ENCODE data around the gene TCP11L1. TPM values are rescaled to one million over a fixed set of nuclear protein-coding genes. Genes with fewer than 3 reads are reported as not detected.
"Not testable (repeated sequence)": the region's sequence is repeated elsewhere in the genome, so short reads cannot be mapped to it uniquely, and the experiment has no call there.

TCP11L1 gene
- total RNA-seq, 2 experiments from 2014 or later = 17.2 to 21.0 TPM

DNA sequence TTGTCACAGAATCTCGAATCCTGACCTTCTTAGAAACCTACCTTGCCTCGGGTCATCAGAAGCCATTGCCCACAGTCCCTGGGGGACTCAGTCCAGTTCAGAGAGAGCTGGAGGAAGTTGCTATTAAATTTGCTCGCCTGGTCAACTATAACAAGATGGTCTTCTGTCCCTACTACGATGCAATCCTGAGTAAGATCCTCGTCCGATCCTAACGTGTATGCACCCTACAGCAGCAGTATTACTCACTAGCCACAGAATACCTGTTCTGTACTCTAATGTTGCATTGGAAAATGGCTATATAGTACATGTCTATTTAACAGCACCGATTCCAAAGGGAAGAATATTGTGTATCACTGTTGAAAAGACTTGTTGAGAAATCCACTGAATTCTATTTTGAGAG, 33.1 kb downstream of the TCP11L1 start:
- Mint-ChIP-seq H3K9me3 (ENCODE audit: insufficient read depth) (no peaks in the 10 kb centered on the region), H3K4me3 (no peak overlapping the region), H3K36me3 (ENCODE audit: low read depth) (peaks cover 56% of the 10 kb centered on the region), H3K27ac (no peak overlapping the region), H3K4me1 (ENCODE audit: low read depth) (no peaks in the 10 kb centered on the region), H3K27me3 (ENCODE audit: low read depth) (no peaks in the 10 kb centered on the region)
- CTCF ChIA-PET = no interaction called here
- POLR2A ChIA-PET = no interaction called here
- no peak for ATAC-seq
- DNase-seq = no peak

DNA sequence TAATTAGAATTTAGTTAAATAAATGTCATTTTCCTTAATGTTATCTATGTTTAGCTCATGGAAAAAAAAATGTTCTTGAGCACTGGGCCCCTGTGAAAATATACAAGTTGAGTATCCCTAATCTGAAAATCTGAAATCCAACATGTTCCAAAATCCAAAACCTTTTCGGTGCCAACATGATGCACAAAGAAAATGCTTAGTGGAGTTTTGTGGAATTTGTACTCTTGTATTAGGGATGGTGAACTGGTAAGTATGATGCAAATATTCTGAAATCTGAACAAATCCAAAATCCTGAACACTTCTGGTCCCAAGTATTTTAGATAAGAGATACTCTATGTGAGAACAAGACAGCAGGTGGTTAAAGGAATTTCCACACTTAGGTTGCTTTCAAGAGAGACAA, 44.5 kb downstream of the TCP11L1 start:
- H3K4me3 Mint-ChIP-seq = no peak overlapping the region
- ChIA-PET CTCF (no interaction called here), POLR2A (no interaction called here)
- H3K36me3 Mint-ChIP-seq (ENCODE audit: low read depth) = peaks cover 39% of the 10 kb centered on the region
- H3K4me1 Mint-ChIP-seq (ENCODE audit: low read depth) = no peaks in the 10 kb centered on the region
- no peaks in the 10 kb centered on the region for H3K27me3 Mint-ChIP-seq (ENCODE audit: low read depth)
- H3K27ac Mint-ChIP-seq = no peak overlapping the region
- H3K9me3 Mint-ChIP-seq (ENCODE audit: insufficient read depth) = no peaks in the 10 kb centered on the region
- ATAC-seq (no peak), DNase-seq (no peak)

DNA sequence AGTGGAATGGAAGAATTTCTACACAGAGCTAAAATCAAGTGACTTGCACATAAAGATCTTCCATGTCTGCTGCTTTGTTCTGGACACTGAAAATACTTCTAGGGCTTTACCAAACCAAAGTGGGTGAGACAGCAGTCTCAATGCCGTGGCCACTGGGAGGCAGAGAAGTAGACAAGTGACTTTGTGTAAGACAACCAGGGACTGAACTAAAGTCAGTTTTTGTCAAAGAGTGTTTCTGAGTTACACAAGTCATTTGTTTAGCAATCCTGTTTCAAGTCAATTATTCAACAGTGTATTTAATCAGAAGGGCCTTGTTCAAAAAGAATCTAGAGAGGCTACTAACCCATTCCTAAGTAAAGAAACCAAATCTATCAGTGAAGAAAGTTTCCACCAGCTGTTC, 46.6 kb downstream of the TCP11L1 start:
- Mint-ChIP-seq H3K4me1 (ENCODE audit: low read depth) (no peaks in the 10 kb centered on the region), H3K36me3 (ENCODE audit: low read depth) (peaks cover 45% of the 10 kb centered on the region), H3K27me3 (ENCODE audit: low read depth) (no peaks in the 10 kb centered on the region), H3K9me3 (ENCODE audit: insufficient read depth) (no peaks in the 10 kb centered on the region), H3K4me3 (no peak overlapping the region), H3K27ac (no peak overlapping the region)
- ATAC-seq (no peak), DNase-seq (no peak)
- ChIA-PET POLR2A (no interaction called here), CTCF (interaction anchor here (1.3 to 1.4 kb wide), 2 partner anchors 19 to 21 kb away, joined by 3 read pairs; no protein-coding TSS in a partner anchor)

DNA sequence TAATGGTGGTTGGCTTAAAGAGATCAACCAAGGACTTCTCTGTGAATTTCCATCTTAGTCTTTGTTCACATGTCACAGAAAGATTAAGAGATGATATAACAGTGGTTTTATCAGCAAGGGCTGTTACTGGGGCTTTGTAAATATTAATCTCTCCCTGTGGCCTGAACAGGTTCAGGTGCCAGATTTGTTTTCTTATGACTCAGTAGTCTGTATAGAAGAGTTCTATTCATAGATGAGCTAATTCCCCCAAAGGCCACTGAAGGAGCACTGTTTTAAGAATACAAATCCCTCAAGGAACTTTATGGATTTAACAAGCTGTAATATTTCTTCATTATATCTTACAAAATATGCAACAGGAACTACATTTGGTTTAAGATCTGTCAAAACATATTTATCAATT, 50.4 kb downstream of the TCP11L1 start:
- no peak overlapping the region for H3K27ac Mint-ChIP-seq
- peaks cover 36% of the 10 kb centered on the region for H3K36me3 Mint-ChIP-seq (ENCODE audit: low read depth)
- no peaks in the 10 kb centered on the region for H3K27me3 Mint-ChIP-seq (ENCODE audit: low read depth)
- ChIA-PET CTCF (no interaction called here), POLR2A (interaction anchor here (0.7 kb wide), 1 partner anchor 102 kb away, joined by 3 read pairs; no protein-coding TSS in a partner anchor)
- ATAC-seq (no peak), DNase-seq (no peak)
- H3K4me1 Mint-ChIP-seq (ENCODE audit: low read depth) = no peaks in the 10 kb centered on the region
- no peaks in the 10 kb centered on the region for H3K9me3 Mint-ChIP-seq (ENCODE audit: insufficient read depth)
- no peak overlapping the region for H3K4me3 Mint-ChIP-seq

DNA sequence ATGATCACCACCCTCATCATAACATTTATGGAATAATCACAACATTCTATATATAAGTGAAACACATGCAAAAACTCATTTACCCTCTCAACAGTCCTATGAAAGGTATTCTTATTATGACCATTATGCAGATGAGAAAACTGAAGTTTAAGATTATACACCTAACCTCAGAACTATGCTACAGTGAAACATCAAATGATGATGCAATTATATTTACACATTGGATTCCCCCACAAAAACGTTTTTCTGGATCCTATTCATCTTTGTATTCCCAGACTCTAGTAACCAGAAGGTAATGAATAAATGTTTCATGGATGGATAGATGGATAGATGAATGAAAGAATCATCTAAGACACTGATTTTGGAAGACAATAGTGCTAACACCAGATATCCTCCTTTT, 54.8 kb downstream of the TCP11L1 start:
- no peaks in the 10 kb centered on the region for H3K9me3 Mint-ChIP-seq (ENCODE audit: insufficient read depth)

DNA sequence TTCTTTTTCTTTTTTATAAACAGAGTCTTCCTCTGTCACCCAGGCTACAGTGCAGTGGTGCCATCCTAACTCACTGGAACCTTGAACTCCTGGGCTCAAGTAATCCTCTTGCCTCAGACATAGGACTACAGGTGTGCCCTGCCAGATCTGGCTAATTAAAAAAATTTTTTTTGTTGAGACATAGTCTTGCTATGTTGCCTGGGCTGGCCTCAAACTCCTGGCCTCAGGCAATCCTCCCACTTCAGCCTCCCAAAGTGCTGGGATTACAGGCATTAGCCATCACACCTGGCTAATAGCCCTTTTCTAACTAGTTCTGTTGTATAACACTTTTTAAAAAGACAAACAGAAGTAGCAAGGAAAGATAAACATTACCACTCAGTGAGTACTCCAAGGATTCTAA, 64.5 kb downstream of the TCP11L1 start:
- DNase-seq (no peak), ATAC-seq (no peak)
- Mint-ChIP-seq H3K4me1 (ENCODE audit: low read depth) (no peaks in the 10 kb centered on the region), H3K27me3 (ENCODE audit: low read depth) (no peaks in the 10 kb centered on the region), H3K36me3 (ENCODE audit: low read depth) (peaks cover 29% of the 10 kb centered on the region), H3K9me3 (ENCODE audit: insufficient read depth) (no peaks in the 10 kb centered on the region), H3K4me3 (no peak overlapping the region), H3K27ac (no peak overlapping the region)
- POLR2A ChIA-PET = no interaction called here
- CTCF ChIA-PET = no interaction called here

More for the DNA sequence above, 54.8 kb downstream of the TCP11L1 start:
- ChIA-PET POLR2A (interaction anchor here (0.7 kb wide), 1 partner anchor 715 kb away, joined by 3 read pairs; no protein-coding TSS in a partner anchor), CTCF (no interaction called here)
- ATAC-seq (no peak), DNase-seq (no peak)
- Mint-ChIP-seq H3K4me3 (no peak overlapping the region), H3K36me3 (ENCODE audit: low read depth) (peaks cover 26% of the 10 kb centered on the region), H3K4me1 (ENCODE audit: low read depth) (no peaks in the 10 kb centered on the region), H3K27me3 (ENCODE audit: low read depth) (no peaks in the 10 kb centered on the region), H3K27ac (no peak overlapping the region)

DNA sequence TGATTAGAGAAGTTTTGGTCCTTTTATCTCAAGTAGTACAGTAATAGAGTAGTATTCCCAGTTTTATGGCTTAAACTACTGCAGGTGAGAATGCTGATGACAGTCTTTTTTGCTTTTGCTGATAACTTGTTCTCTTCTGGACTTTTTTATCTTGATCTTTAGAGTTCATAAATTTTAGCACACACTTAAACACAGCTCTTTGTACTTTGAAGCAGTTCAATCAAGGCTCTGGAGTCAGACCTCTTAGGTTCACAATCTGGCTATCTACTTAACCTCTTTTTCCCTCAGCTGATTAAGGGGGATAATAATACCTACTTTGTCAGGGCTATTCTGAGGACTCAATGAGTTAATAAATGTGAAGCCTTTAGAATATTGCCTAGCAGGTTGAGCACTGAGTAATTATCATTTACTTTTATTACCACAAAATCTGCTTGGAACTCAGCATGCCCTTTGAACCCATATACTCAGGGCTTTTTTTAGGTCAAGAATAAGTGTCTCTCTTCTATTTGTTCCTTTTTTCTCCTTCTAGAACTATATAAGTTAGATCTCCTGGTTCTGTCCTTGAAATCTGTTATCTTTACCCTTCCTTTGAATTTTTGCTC, 70.0 kb downstream of the TCP11L1 start:
- peaks cover 10% of the 10 kb centered on the region for H3K36me3 Mint-ChIP-seq (ENCODE audit: low read depth)
- DNase-seq = no peak
- no peak overlapping the region for H3K27ac Mint-ChIP-seq
- no peaks in the 10 kb centered on the region for H3K4me1 Mint-ChIP-seq (ENCODE audit: low read depth)
- ChIA-PET CTCF (interaction anchor here (1.9 kb wide), 1 partner anchor 44 kb away, joined by 7 read pairs; no protein-coding TSS in a partner anchor), POLR2A (no interaction called here)
- H3K27me3 Mint-ChIP-seq (ENCODE audit: low read depth) = no peaks in the 10 kb centered on the region
- no peak overlapping the region for H3K4me3 Mint-ChIP-seq
- no peaks in the 10 kb centered on the region for H3K9me3 Mint-ChIP-seq (ENCODE audit: insufficient read depth)
- ATAC-seq = no peak

DNA sequence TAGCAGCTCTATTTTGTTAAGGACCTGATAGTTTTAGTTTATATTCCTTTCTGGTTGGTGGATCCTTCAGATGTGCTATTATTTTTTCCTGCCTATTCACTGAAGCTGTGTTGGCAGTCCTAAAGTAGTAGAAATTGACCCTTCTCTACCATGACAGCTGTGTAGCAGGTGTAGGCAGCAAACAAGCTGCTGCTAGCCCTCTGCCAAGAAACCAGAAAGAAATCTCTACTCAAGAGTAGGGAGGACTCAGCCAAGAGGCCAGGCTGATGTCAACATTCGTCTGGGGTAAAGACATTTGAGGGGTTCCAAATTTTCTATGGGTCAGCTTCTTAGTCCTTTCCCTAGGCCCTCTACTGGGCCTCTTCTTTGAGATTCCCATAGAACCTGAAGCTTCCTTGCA, 70.7 kb downstream of the TCP11L1 start:
- Mint-ChIP-seq H3K36me3 (ENCODE audit: low read depth) (peaks cover 10% of the 10 kb centered on the region), H3K4me3 (no peak overlapping the region), H3K27ac (no peak overlapping the region), H3K27me3 (ENCODE audit: low read depth) (no peaks in the 10 kb centered on the region), H3K4me1 (ENCODE audit: low read depth) (no peaks in the 10 kb centered on the region), H3K9me3 (ENCODE audit: insufficient read depth) (no peaks in the 10 kb centered on the region)
- CTCF ChIA-PET = no interaction called here
- DNase-seq (no peak), ATAC-seq (no peak)
- POLR2A ChIA-PET = no interaction called here

DNA sequence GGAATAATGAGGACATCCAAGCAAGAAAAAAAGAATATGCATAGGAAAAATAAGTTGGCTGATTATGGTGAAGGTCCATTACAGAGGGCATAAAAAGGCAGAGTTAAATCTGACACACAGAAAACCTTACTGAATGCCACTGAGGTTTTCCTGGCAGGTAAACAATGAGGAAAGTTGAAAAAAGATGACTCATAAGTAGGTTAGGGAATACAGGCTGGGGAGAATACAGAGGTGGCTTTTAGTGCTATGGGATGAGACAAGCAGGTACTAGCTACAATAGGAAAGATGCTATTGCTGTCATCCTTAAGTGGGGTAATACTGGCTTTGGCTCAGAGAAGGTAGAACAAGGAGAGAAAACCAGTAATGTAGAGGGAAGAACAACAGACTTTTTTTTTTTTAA, 77.2 kb downstream of the TCP11L1 start:
- no peak overlapping the region for H3K27ac Mint-ChIP-seq
- ATAC-seq (no peak), DNase-seq (no peak)
- no peaks in the 10 kb centered on the region for H3K4me1 Mint-ChIP-seq (ENCODE audit: low read depth)
- H3K4me3 Mint-ChIP-seq = no peak overlapping the region
- no peaks in the 10 kb centered on the region for H3K9me3 Mint-ChIP-seq (ENCODE audit: insufficient read depth)
- ChIA-PET CTCF (no interaction called here), POLR2A (no interaction called here)
- H3K36me3 Mint-ChIP-seq (ENCODE audit: low read depth) = peaks cover 1% of the 10 kb centered on the region
- no peaks in the 10 kb centered on the region for H3K27me3 Mint-ChIP-seq (ENCODE audit: low read depth)

DNA sequence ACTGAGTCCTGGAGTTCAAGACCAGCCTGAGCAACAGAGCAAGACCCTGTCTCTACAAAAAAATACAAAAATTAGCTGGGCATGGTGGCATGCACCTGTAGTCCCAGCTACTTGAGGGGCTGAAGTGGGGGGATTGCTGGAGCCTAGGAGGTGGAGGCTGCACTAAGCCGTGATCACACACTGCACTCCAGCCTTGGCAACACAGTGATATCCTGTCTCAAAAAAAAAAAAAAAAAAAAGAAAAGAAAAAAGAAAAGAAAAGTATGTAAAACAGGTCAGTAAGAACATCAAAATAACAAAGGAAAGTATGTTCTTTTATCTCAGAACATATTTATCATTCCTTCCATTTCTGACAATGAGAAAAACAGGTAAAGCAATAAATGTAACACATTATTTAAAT, 83.3 kb downstream of the TCP11L1 start:
- CTCF ChIA-PET; ATAC-seq; H3K4me3 Mint-ChIP-seq; POLR2A ChIA-PET; H3K27ac Mint-ChIP-seq; H3K9me3 Mint-ChIP-seq (ENCODE audit: insufficient read depth); H3K4me1 Mint-ChIP-seq (ENCODE audit: low read depth); DNase-seq; H3K27me3 Mint-ChIP-seq (ENCODE audit: low read depth): not testable (repeated sequence)
- peaks cover 15% of the 10 kb centered on the region for H3K36me3 Mint-ChIP-seq (ENCODE audit: low read depth)

Other genes with a start within 250 kb of the TCP11L1 start
- gene CCDC73, start 244.9 kb upstream of the TCP11L1 start, total RNA-seq = not detected
- gene PRRG4, start 209.6 kb upstream of the TCP11L1 start, total RNA-seq = under 1 TPM; 0.24 to 0.26 TPM
- 1 to 10 TPM; 7.3 to 7.9 TPM for gene QSER1, start 146.8 kb upstream of the TCP11L1 start, total RNA-seq
- gene DEPDC7, start 23.7 kb upstream of the TCP11L1 start, total RNA-seq = 1 to 10 TPM; 1.2 to 2.8 TPM
- gene CSTF3, start 121.9 kb downstream of the TCP11L1 start, total RNA-seq = 10 to 100 TPM; 26.5 to 27.2 TPM
- 10 to 100 TPM; 36.9 to 37.7 TPM for gene HIPK3, start 217.8 kb downstream of the TCP11L1 start, total RNA-seq